ENCODE results near the gene OCIAD1.
"Not testable (repeated sequence)": the region's sequence is repeated elsewhere in the genome, so short reads cannot be mapped to it uniquely, and the experiment has no call there.

OCIAD1 gene

GRCh38 chr4:48863728-48864127 lies 32.8 kb downstream of the OCIAD1 start:
- no peak for TF ChIP-seq CTCF (conservative IDR thresholded peaks at IDR 0.05; ENCODE audit: low read depth, low read length)
- no peak overlapping the region for H3K4me3 ChIP-seq (ENCODE audit: low read length)
- DNase-seq (ENCODE audit: low read depth), result no peak

- DNase-seq (ENCODE audit: low read depth); H3K4me3 ChIP-seq (ENCODE audit: low read length): not testable (repeated sequence)
Measured at GRCh38 chr4:48864696-48865095, 33.8 kb downstream of the OCIAD1 start.

- no peak for DNase-seq (ENCODE audit: low read depth)
- no peak for TF ChIP-seq CTCF (conservative IDR thresholded peaks at IDR 0.05; ENCODE audit: low read depth, low read length)
- H3K4me3 ChIP-seq (ENCODE audit: low read length), result no peak overlapping the region
Measured at GRCh38 chr4:48877827-48878535, 47.1 kb downstream of the OCIAD1 start.

- H3K4me3 ChIP-seq (ENCODE audit: low read length), result no peak overlapping the region
- no peak for TF ChIP-seq CTCF (conservative IDR thresholded peaks at IDR 0.05; ENCODE audit: low read depth, low read length)
- no peak for DNase-seq (ENCODE audit: low read depth)
Measured at GRCh38 chr4:48879561-48880442, 48.9 kb downstream of the OCIAD1 start.

- not testable (repeated sequence) for DNase-seq (ENCODE audit: low read depth)
Measured at GRCh38 chr4:48881646-48882045, 50.8 kb downstream of the OCIAD1 start.

GRCh38 chr4:48889750-48890149 lies 58.9 kb downstream of the OCIAD1 start:
- H3K4me3 ChIP-seq (ENCODE audit: low read length); DNase-seq (ENCODE audit: low read depth): not testable (repeated sequence)

More at GRCh38 chr4:48881646-48882045, 50.8 kb downstream of the OCIAD1 start:
- H3K4me3 ChIP-seq (ENCODE audit: low read length), result not testable (repeated sequence)

- no peak for DNase-seq (ENCODE audit: low read depth)
- no peak overlapping the region for H3K4me3 ChIP-seq (ENCODE audit: low read length)
- TF ChIP-seq CTCF (conservative IDR thresholded peaks at IDR 0.05; ENCODE audit: low read depth, low read length), result no peak
Measured at GRCh38 chr4:48891028-48891619, 60.2 kb downstream of the OCIAD1 start.

GRCh38 chr4:48896845-48897244 lies 66.0 kb downstream of the OCIAD1 start:
- no peak for DNase-seq (ENCODE audit: low read depth)
- no peak for TF ChIP-seq CTCF (conservative IDR thresholded peaks at IDR 0.05; ENCODE audit: low read depth, low read length)

More at GRCh38 chr4:48896845-48897244, 66.0 kb downstream of the OCIAD1 start:
- H3K4me3 ChIP-seq (ENCODE audit: low read length), result no peak overlapping the region
